Fibroblast of pulmonary artery (primary cell): ENCODE measurements around the gene RUNX2.

Experiments used
- DNase-seq: peaks from one replicate; pipeline ENCODE4 v3.0.0-alpha.2; 2010; ENCODE audit warnings: low read depth
- H3K4me3 ChIP-seq: replicated peaks from 2 replicates; pipeline ENCODE4 v1.5.1; 2011; ENCODE audit warnings: low read depth, mild to moderate bottlenecking, control low read depth, low read length, moderate library complexity
- CTCF ChIP-seq: IDR thresholded peaks from 2 replicates; pipeline ENCODE4 v1.5.1; 2011; ENCODE audit warnings: mild to moderate bottlenecking, control low read depth, low read length, inconsistent platforms; ENCODE audit errors: missing control alignments

Gene RUNX2

GRCh38 chr6:45398075-45398813, 70.1 kb downstream of the RUNX2 start:
- no peak overlapping the region for H3K4me3 ChIP-seq
- TF ChIP-seq CTCF: no peak
- no peak for DNase-seq

- no peak for DNase-seq
- TF ChIP-seq CTCF: no peak
- no peak overlapping the region for H3K4me3 ChIP-seq
Observed at GRCh38 chr6:45400021-45400420, 71.9 kb downstream of the RUNX2 start.

GRCh38 chr6:45411959-45412358, 83.8 kb downstream of the RUNX2 start:
- no peak for TF ChIP-seq CTCF
- H3K4me3 ChIP-seq: no peak overlapping the region
- no peak for DNase-seq

- TF ChIP-seq CTCF: no peak
- DNase-seq: no peak
- H3K4me3 ChIP-seq: no peak overlapping the region
Observed at GRCh38 chr6:45415315-45415714, 87.2 kb downstream of the RUNX2 start.

GRCh38 chr6:45415788-45416518, 87.8 kb downstream of the RUNX2 start:
- H3K4me3 ChIP-seq: no peak overlapping the region
- DNase-seq: no peak
- no peak for TF ChIP-seq CTCF

GRCh38 chr6:45416700-45417099, 88.6 kb downstream of the RUNX2 start:
- H3K4me3 ChIP-seq: no peak overlapping the region
- TF ChIP-seq CTCF: no peak
- DNase-seq: no peak
